Measurements from ENCODE around the gene JAZF1.

GRCh38 chr7:27871086-27871485 lies 309.5 kb downstream of the JAZF1 start:
- TF ChIP-seq NFYB (IDR thresholded peaks at IDR 0.05; ENCODE audit: insufficient read depth, low read depth, low read length) (no peak), SREBF2 (IDR thresholded peaks at IDR 0.05; ENCODE audit: low read length) (no peak), CHD2 (IDR thresholded peaks at IDR 0.05; ENCODE audit: borderline replicate concordance, low read depth, low read length) (no peak), NFIC (IDR thresholded peaks at IDR 0.05; ENCODE audit: low read depth, low read length) (no peak), ELK1 (IDR thresholded peaks at IDR 0.05; ENCODE audit: low read depth, low read length) (no peak), ZBTB33 (IDR thresholded peaks at IDR 0.05) (no peak), ZNF217 (IDR thresholded peaks at IDR 0.05) (no peak), CTCF (IDR thresholded peaks at IDR 0.05 in 2 of 3, conservative IDR thresholded peaks at IDR 0.05 in 1 of 3; ENCODE audit: control insufficient read depth in 2 of 3, extremely low read depth in 1 of 3, insufficient read depth in 1 of 3, low read depth in 3 of 3, low read length in 3 of 3) (no peak), ZNF24 (IDR thresholded peaks at IDR 0.05) (no peak)
